Liver (tissue), 9 donors: ENCODE data around the gene SCAND1. TPM values are rescaled to one million over a fixed set of nuclear protein-coding genes. Genes with fewer than 3 reads are reported as not detected.

Experiments used
- DNase-seq: peaks from one replicate; pipeline ENCODE4 v3.0.0-alpha.2; 2017; ENCODE audit warnings: low spot score
- H3K27ac ChIP-seq, 2 donors: one replicate each; pipeline ENCODE4 v1.7.0; 2013; ENCODE audit warnings: inconsistent platforms in 2 of 2, low read length in 2 of 2, control low read depth in 1 of 2, low read depth in 1 of 2, mild to moderate bottlenecking in 1 of 2
- H3K27me3 ChIP-seq, 4 donors: one replicate each; pipeline versions ENCODE4 v1.6.1 to v1.7.0; 2013; ENCODE audit warnings: low read length in 3 of 4, inconsistent platforms in 1 of 4, mild to moderate bottlenecking in 1 of 4, moderate library complexity in 1 of 4; ENCODE audit not compliant: control insufficient read depth in 4 of 4, insufficient read depth in 4 of 4
- H3K36me3 ChIP-seq, 4 donors: one replicate each; pipeline versions ENCODE4 v1.6.1 to v1.7.0; 2013; ENCODE audit warnings: low read length in 3 of 4, mild to moderate bottlenecking in 3 of 4, low read depth in 1 of 4, moderate library complexity in 1 of 4; ENCODE audit not compliant: control insufficient read depth in 4 of 4, insufficient read depth in 3 of 4
- H3K4me1 ChIP-seq, 4 donors: one replicate each; pipeline versions ENCODE4 v1.6.1 to v1.7.0; 2013; ENCODE audit warnings: low read length in 3 of 4, mild to moderate bottlenecking in 3 of 4, moderate library complexity in 1 of 4; ENCODE audit not compliant: control insufficient read depth in 4 of 4, insufficient read depth in 4 of 4
- H3K4me3 ChIP-seq, 3 donors: one replicate each; pipeline versions ENCODE4 v1.6.1 to v1.7.0; 2013; ENCODE audit warnings: low read length in 3 of 3, control low read depth in 1 of 3, low read depth in 1 of 3, mild to moderate bottlenecking in 1 of 3
- H3K9ac ChIP-seq, 2 donors: one replicate each; pipeline ENCODE4 v1.7.0; 2013; ENCODE audit warnings: low read length in 2 of 2, mild to moderate bottlenecking in 2 of 2, moderate library complexity in 2 of 2, control low read depth in 1 of 2, low read depth in 1 of 2
- H3K9me3 ChIP-seq, 4 donors: one replicate each; pipeline versions ENCODE4 v1.6.1 to v1.7.0; 2013; ENCODE audit warnings: low read length in 3 of 4; ENCODE audit not compliant: control insufficient read depth in 4 of 4
- CTCF ChIP-seq: fragments of 150-350 bp; IDR thresholded peaks from 2 replicates; pipeline ENCODE4 v1.5.1; 2017; ENCODE audit warnings: improper control_type of control experiment, low read depth, low read length; ENCODE audit not compliant: missing input control
- EGR1 ChIP-seq, 2 donors: IDR thresholded peaks; 2 replicates each; pipeline ENCODE4 v1.6.1; 2016 to 2018; ENCODE audit warnings: antibody characterized with exemption in 2 of 2, low read depth in 2 of 2
- FOXA1 ChIP-seq: IDR thresholded peaks from 2 replicates; pipeline ENCODE4 v1.6.1; 2016; ENCODE audit warnings: antibody characterized with exemption
- FOXA2 ChIP-seq: IDR thresholded peaks from 2 replicates; pipeline ENCODE4 v1.6.1; 2016; ENCODE audit warnings: antibody characterized with exemption
- GABPA ChIP-seq, 2 donors: IDR thresholded peaks in 1 of 2; conservative IDR thresholded peaks in 1 of 2; 2 replicates each; pipeline ENCODE4 v1.6.1; 2016; ENCODE audit warnings: antibody characterized with exemption in 2 of 2, mild to moderate bottlenecking in 1 of 2, moderate library complexity in 1 of 2
- HNF4A ChIP-seq, 2 donors: conservative IDR thresholded peaks; 2 replicates each; pipeline ENCODE4 v1.6.1; 2016; ENCODE audit warnings: antibody characterized with exemption in 2 of 2, mild to moderate bottlenecking in 2 of 2
- HNF4G ChIP-seq: IDR thresholded peaks from 2 replicates; pipeline ENCODE4 v1.6.1; 2016; ENCODE audit warnings: antibody characterized with exemption
- JUND ChIP-seq, 2 donors: IDR thresholded peaks; 2 replicates each; pipeline ENCODE4 v1.6.1; 2016; ENCODE audit warnings: antibody characterized with exemption in 2 of 2
- MAX ChIP-seq: IDR thresholded peaks from 2 replicates; pipeline ENCODE4 v1.6.1; 2016; ENCODE audit warnings: antibody characterized with exemption
- NR2F2 ChIP-seq: IDR thresholded peaks from 2 replicates; pipeline ENCODE4 v1.6.1; 2016; ENCODE audit warnings: antibody characterized with exemption
- RAD21 ChIP-seq, 2 donors: IDR thresholded peaks; 2 replicates each; pipeline ENCODE4 v1.6.1; 2016; ENCODE audit warnings: antibody characterized with exemption in 2 of 2, mild to moderate bottlenecking in 2 of 2
- RXRA ChIP-seq, 2 donors: IDR thresholded peaks; 2 replicates each; pipeline ENCODE4 v1.6.1; 2017 to 2018; ENCODE audit warnings: antibody characterized with exemption in 2 of 2, mild to moderate bottlenecking in 1 of 2
- SP1 ChIP-seq: IDR thresholded peaks from 2 replicates; pipeline ENCODE4 v1.6.1; 2018; ENCODE audit warnings: antibody characterized with exemption, mild to moderate bottlenecking
- TAF1 ChIP-seq: conservative IDR thresholded peaks from 2 replicates; pipeline ENCODE4 v1.6.1; 2016; ENCODE audit warnings: antibody characterized with exemption, mild to moderate bottlenecking
- YY1 ChIP-seq: IDR thresholded peaks from 2 replicates; pipeline ENCODE4 v1.6.1; 2016; ENCODE audit warnings: antibody characterized with exemption, mild to moderate bottlenecking
- ZBTB33 ChIP-seq: IDR thresholded peaks from 2 replicates; pipeline ENCODE4 v1.6.1; 2016; ENCODE audit warnings: antibody characterized with exemption
- WGBS: extraction: QIAGEN DNeasy Blood & Tissue Kit; methylation state at CpG from one replicate; pipeline ENCODE4 v1.1.7; 2013; 5-methylcytosine and 5-hydroxymethylcytosine counted together
- polyA plus RNA-seq, 2 donors: library from polyadenylated mRNA; stranded (reverse) in 1 of 2; unstranded in 1 of 2; fragments of 200-250 nt in 1 of 2; fragments of >200 nt in 1 of 2; fragmentation: Nextera tagmentation in 1 of 2; extraction: Ambion mirVana in 1 of 2; gene quantifications; one replicate each; pipeline versions ENCODE4 v1.2.1 to v1.2.3, GENCODE V29; 2013 to 2015
- total RNA-seq, 2 donors: library from RNA; depleted of rRNA; stranded (reverse); fragments of >200 nt; gene quantifications; one replicate each; pipeline ENCODE4 v1.2.3, GENCODE V29; 2014
- TF ChIP-seq, protein P1 (sequence below): IDR thresholded peaks from 2 replicates; pipeline ENCODE4 v1.6.1; 2016; ENCODE audit warnings: antibody characterized with exemption
- TF ChIP-seq, protein P2 (sequence below): IDR thresholded peaks from 2 replicates; pipeline ENCODE4 v1.6.1; 2016; ENCODE audit warnings: antibody characterized with exemption, mild to moderate bottlenecking
- donor health status: healthy.
- donor health status: healthy.
- donor health status: healthy.
- donor health status: healthy.
- donor health status: healthy.

The SCAND1 gene
- total RNA-seq (10 to 100 TPM; 39.7 to 44.2 TPM), polyA plus RNA-seq (100 to 1,000 TPM in 1 of 2 donors, 10 to 100 TPM in 1; 80.3 to 126 TPM)

DNA sequence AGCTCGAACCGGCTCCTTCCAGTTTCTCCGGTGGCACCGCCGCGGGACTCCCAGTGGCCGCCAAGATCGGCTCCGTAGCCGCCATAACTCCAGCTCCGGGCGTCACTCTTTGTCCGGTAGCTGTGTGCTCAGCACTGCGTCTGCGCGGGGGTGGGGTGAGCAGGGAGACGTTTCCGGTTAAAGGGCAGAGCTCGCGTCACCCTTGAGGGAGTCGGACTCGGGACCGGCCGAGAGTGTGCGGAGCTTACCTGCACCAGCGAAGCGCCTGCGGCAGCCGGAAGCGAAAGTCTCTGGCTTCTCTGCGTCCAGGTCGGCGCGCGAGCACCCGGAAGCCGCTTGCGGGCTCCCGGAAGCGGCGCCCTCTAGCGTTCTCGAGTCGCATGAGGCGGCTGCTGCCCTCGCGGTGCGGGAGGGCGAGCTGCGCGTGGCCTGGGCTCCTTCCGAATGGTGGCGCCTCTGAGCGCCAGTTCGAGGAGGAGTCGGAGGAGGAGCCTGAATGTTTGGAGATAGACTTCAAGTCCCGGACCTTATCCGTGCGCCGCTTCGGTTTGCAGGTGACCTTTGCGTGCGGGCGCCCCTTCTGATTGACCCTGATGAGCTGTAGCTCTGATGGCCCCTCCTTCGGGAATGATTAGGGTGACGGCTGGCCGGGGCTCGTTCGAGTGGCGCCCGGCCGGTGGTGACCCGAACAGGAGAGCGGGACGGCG lies at the start of gene SCAND1:
Gene SCAND1 (minus strand): TSS at position 303 of the 707 bp plus-strand sequence. CDS start 218 bp downstream, at position 85.
- Histone ChIP-seq H3K27me3 (no peaks in the 10 kb centered on the region), H3K4me1 (peaks cover 0 to 27% (median 16%) of the 10 kb centered on the region in 4 donors), H3K27ac (peak within 1 kb of the TSS; percentile 95 to 98), H3K36me3 (no peaks in the 10 kb centered on the region), H3K4me3 (peak within 1 kb of the TSS; percentile 79 to 92 (median 89)), H3K9me3 (no peaks in the 10 kb centered on the region), H3K9ac (peak within 1 kb of the TSS; percentile 68 to 93)
- TF ChIP-seq YY1 (peak; percentile 97), CTCF (peak; percentile 93), MAX (peak; percentile 92), RXRA (IDR thresholded peaks at IDR 0.05) (peak; percentile 50 to 67), SP1 (peak; percentile 84), NR2F2 (peak; percentile 84), GABPA (IDR thresholded peaks at IDR 0.05 in 1 of 2, conservative IDR thresholded peaks at IDR 0.05 in 1 of 2) (peak; percentile 93 to 97), FOXA1 (peak; percentile 74), FOXA2 (peak; percentile 33), JUND (IDR thresholded peaks at IDR 0.05) (peak; percentile 46 to 62), ZBTB33 (peak; percentile 90), TAF1 (peak; percentile 89), HNF4G (peak; percentile 15), HNF4A (conservative IDR thresholded peaks at IDR 0.05) (peak; percentile 40 to 59), RAD21 (IDR thresholded peaks at IDR 0.05) (peak; percentile 66 to 71), EGR1 (IDR thresholded peaks at IDR 0.05; ENCODE audit: low read depth in 2 of 2) (peak; percentile 58 to 77)
- TF ChIP-seq, protein P1, sequence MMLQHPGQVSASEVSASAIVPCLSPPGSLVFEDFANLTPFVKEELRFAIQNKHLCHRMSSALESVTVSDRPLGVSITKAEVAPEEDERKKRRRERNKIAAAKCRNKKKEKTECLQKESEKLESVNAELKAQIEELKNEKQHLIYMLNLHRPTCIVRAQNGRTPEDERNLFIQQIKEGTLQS, result peak; percentile 21
- TF ChIP-seq, protein P2, sequence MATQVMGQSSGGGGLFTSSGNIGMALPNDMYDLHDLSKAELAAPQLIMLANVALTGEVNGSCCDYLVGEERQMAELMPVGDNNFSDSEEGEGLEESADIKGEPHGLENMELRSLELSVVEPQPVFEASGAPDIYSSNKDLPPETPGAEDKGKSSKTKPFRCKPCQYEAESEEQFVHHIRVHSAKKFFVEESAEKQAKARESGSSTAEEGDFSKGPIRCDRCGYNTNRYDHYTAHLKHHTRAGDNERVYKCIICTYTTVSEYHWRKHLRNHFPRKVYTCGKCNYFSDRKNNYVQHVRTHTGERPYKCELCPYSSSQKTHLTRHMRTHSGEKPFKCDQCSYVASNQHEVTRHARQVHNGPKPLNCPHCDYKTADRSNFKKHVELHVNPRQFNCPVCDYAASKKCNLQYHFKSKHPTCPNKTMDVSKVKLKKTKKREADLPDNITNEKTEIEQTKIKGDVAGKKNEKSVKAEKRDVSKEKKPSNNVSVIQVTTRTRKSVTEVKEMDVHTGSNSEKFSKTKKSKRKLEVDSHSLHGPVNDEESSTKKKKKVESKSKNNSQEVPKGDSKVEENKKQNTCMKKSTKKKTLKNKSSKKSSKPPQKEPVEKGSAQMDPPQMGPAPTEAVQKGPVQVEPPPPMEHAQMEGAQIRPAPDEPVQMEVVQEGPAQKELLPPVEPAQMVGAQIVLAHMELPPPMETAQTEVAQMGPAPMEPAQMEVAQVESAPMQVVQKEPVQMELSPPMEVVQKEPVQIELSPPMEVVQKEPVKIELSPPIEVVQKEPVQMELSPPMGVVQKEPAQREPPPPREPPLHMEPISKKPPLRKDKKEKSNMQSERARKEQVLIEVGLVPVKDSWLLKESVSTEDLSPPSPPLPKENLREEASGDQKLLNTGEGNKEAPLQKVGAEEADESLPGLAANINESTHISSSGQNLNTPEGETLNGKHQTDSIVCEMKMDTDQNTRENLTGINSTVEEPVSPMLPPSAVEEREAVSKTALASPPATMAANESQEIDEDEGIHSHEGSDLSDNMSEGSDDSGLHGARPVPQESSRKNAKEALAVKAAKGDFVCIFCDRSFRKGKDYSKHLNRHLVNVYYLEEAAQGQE, result peak; percentile 94
- WGBS, result under 1% methylated on average over 76 of the region's 76 CpGs
- DNase-seq, result peak; percentile 95
